ENCODE data around the gene NAT9.
A peak's percentile ranks its signal among the peaks of the same experiment; 100 is the strongest.

Gene NAT9

DNA sequence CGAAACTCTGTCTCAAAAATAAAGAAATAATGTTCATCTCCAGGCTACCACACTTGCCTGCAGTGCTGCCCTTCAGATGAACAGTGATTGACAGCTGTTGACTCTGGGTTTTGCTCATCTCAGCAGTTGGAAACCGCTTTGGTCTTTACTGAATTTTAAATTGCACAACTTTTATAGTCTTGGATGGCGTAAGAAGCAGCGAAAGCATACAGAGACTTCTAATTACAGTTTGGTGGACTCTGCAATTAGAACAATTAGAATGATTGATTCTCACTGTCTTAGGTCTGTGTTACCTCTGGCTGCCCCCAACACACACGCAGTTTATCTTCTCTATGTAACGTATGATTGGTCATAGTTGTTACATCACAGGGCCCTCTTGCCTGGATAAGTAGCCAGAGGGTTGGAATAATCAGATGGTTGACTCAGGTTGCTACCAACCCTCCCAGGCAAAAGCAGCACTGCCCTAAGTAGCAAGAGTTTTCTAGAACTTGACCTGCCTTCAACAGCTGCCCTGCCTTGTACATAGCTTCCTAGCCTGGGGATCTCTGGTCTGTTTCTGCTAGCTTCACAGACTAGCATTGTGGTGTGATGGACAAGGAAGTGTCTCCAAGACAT, 1.9 kb upstream of the NAT9 start:
- Histone ChIP-seq H2BK12ac (ENCODE audit: low read length) (no peak overlapping the region), H3K4ac (ENCODE audit: low read depth, low read length) (no peak overlapping the region), H3K79me2 (ENCODE audit: control insufficient read depth, insufficient read depth, low read length, poor library complexity) (peaks cover 7% of the 10 kb centered on the region), H3K23ac (ENCODE audit: low read length) (no peak overlapping the region), H3K9ac (ENCODE audit: low read length) (no peak overlapping the region), H3K14ac (ENCODE audit: low read length) (no peak overlapping the region), H3K9me3 (ENCODE audit: insufficient read depth, low read depth, low read length) (no peaks in the 10 kb centered on the region), H4K12ac (ENCODE audit: low read depth, low read length) (no peak overlapping the region), H3K27me3 (ENCODE audit: insufficient read depth, low read length) (no peaks in the 10 kb centered on the region), H2BK5ac (ENCODE audit: low read depth, low read length, poor library complexity) (no peak overlapping the region), H3K36me3 (ENCODE audit: control insufficient read depth in 1 of 2, insufficient read depth in 2 of 2, low read length in 2 of 2) (peaks cover 12 to 15% of the 10 kb centered on the region in 2 experiments), H3K4me2 (ENCODE audit: low read length) (no peak overlapping the region), H2AFZ (ENCODE audit: insufficient read depth, low read length, poor library complexity) (no peak overlapping the region), H2AK5ac (ENCODE audit: low read length) (no peak overlapping the region), H4K8ac (ENCODE audit: low read depth, low read length) (no peak overlapping the region), H3K4me3 (ENCODE audit: low read depth, low read length) (no peak overlapping the region), H4K91ac (ENCODE audit: low read depth, low read length) (no peak overlapping the region), H2BK120ac (ENCODE audit: insufficient read depth, low read length, poor library complexity) (no peak overlapping the region), H3K18ac (ENCODE audit: low read length) (no peak overlapping the region), H3K4me1 (ENCODE audit: control insufficient read depth in 1 of 2, insufficient read depth in 2 of 2, low read length in 2 of 2) (peaks cover 19 to 21% of the 10 kb centered on the region in 2 experiments), H3K79me1 (ENCODE audit: low read length) (peaks cover 8% of the 10 kb centered on the region), H3K27ac (ENCODE audit: low read depth, low read length) (no peak overlapping the region)
- no CpG with 5 or more reads among the region's 6 CpGs for WGBS (ENCODE audit: extremely low coverage, insufficient coverage, insufficient read length)
- peak; percentile 77 to 87 for DNase-seq

GRCh38 chr17:74776990-74777389, 845 bp upstream of the NAT9 start:
- no peak overlapping the region for H3K18ac ChIP-seq (ENCODE audit: low read length)
- H3K14ac ChIP-seq (ENCODE audit: low read length): no peak overlapping the region
- H3K23ac ChIP-seq (ENCODE audit: low read length): no peak overlapping the region
- H4K91ac ChIP-seq (ENCODE audit: low read depth, low read length): no peak overlapping the region
- peak overlapping the region; percentile 77 for H3K4me3 ChIP-seq (ENCODE audit: low read depth, low read length)
- peak overlapping the region; percentile 73 for H3K4ac ChIP-seq (ENCODE audit: low read depth, low read length)
- peaks cover 8% of the 10 kb centered on the region for H3K79me1 ChIP-seq (ENCODE audit: low read length)
- no peaks in the 10 kb centered on the region for H3K9me3 ChIP-seq (ENCODE audit: insufficient read depth, low read depth, low read length)
- peak overlapping the region; percentile 31 for H4K8ac ChIP-seq (ENCODE audit: low read depth, low read length)
- H2BK5ac ChIP-seq (ENCODE audit: low read depth, low read length, poor library complexity): no peak overlapping the region
- H4K12ac ChIP-seq (ENCODE audit: low read depth, low read length): no peak overlapping the region
- peak overlapping the region; percentile 75 for H3K4me2 ChIP-seq (ENCODE audit: low read length)
- H3K9ac ChIP-seq (ENCODE audit: low read length): peak overlapping the region; percentile 68
- DNase-seq: no peak
- no peak overlapping the region for H2AFZ ChIP-seq (ENCODE audit: insufficient read depth, low read length, poor library complexity)
- no CpG with 5 or more reads among the region's 10 CpGs for WGBS (ENCODE audit: extremely low coverage, insufficient coverage, insufficient read length)
- no peak overlapping the region for H2BK120ac ChIP-seq (ENCODE audit: insufficient read depth, low read length, poor library complexity)
- no peaks in the 10 kb centered on the region for H3K27me3 ChIP-seq (ENCODE audit: insufficient read depth, low read length)
- H3K27ac ChIP-seq (ENCODE audit: low read depth, low read length): no peak overlapping the region
- H3K4me1 ChIP-seq (ENCODE audit: control insufficient read depth in 1 of 2, insufficient read depth in 2 of 2, low read length in 2 of 2): peaks cover 19 to 21% of the 10 kb centered on the region in 2 experiments
- peaks cover 22 to 25% of the 10 kb centered on the region in 2 experiments for H3K36me3 ChIP-seq (ENCODE audit: control insufficient read depth in 1 of 2, insufficient read depth in 2 of 2, low read length in 2 of 2)
- no peak overlapping the region for H2BK12ac ChIP-seq (ENCODE audit: low read length)
- H2AK5ac ChIP-seq (ENCODE audit: low read length): no peak overlapping the region
- peaks cover 7% of the 10 kb centered on the region for H3K79me2 ChIP-seq (ENCODE audit: control insufficient read depth, insufficient read depth, low read length, poor library complexity)

DNA sequence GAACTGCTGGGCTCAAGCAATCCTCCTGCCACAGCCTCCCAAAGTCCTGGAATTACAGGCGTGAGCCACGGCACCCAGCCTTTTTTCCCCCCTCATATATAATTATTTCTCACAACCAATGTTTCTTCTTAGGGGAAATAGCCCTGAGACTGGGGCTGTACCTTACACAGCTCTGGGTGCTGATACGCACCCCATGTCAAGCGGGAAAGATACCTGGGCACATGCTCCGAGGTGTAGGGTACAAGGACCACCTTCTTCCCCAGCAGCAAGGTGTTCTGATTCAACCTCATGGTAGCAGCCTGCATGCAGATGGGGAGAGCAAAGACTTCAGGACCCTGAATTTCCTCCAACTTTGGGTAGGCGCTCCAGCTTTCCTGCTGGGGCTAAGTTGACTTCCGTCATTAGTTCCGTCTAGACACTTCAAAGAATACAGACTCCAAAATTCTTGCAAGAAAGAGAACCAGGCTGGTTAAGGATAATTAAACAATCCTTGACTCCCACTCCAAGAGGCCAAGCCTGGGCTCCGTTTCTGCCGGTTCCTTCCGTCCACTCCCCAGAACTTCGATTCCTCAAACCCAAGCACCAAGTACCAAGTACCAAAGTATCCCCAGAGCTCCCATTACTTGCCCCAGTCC, 619 bp downstream of the NAT9 start:
- H3K4me1 ChIP-seq (ENCODE audit: control insufficient read depth in 1 of 2, insufficient read depth in 2 of 2, low read length in 2 of 2): peaks cover 19 to 21% of the 10 kb centered on the region in 2 experiments
- peaks cover 7% of the 10 kb centered on the region for H3K79me2 ChIP-seq (ENCODE audit: control insufficient read depth, insufficient read depth, low read length, poor library complexity)
- H3K4ac ChIP-seq (ENCODE audit: low read depth, low read length): peak overlapping the region; percentile 83
- peaks cover 8% of the 10 kb centered on the region for H3K79me1 ChIP-seq (ENCODE audit: low read length)
- peaks cover 33 to 36% of the 10 kb centered on the region in 2 experiments for H3K36me3 ChIP-seq (ENCODE audit: control insufficient read depth in 1 of 2, insufficient read depth in 2 of 2, low read length in 2 of 2)
- DNase-seq: no peak
- no peak overlapping the region for H2BK12ac ChIP-seq (ENCODE audit: low read length)
- H3K18ac ChIP-seq (ENCODE audit: low read length): peak overlapping the region; percentile 83
- peak overlapping the region; percentile 91 for H2AFZ ChIP-seq (ENCODE audit: insufficient read depth, low read length, poor library complexity)
- peak overlapping the region; percentile 86 for H4K8ac ChIP-seq (ENCODE audit: low read depth, low read length)
- H3K14ac ChIP-seq (ENCODE audit: low read length): peak overlapping the region; percentile 91
- no peak overlapping the region for H2AK5ac ChIP-seq (ENCODE audit: low read length)
- WGBS (ENCODE audit: extremely low coverage, insufficient coverage, insufficient read length): no CpG with 5 or more reads among the region's 12 CpGs
- peak overlapping the region; percentile 92 for H4K12ac ChIP-seq (ENCODE audit: low read depth, low read length)
- peak overlapping the region; percentile 79 for H3K4me2 ChIP-seq (ENCODE audit: low read length)
- H3K4me3 ChIP-seq (ENCODE audit: low read depth, low read length): peak overlapping the region; percentile 77
- H3K27ac ChIP-seq (ENCODE audit: low read depth, low read length): peak overlapping the region; percentile 69
- no peak overlapping the region for H3K23ac ChIP-seq (ENCODE audit: low read length)
- H2BK120ac ChIP-seq (ENCODE audit: insufficient read depth, low read length, poor library complexity): peak overlapping the region; percentile 74
- H4K91ac ChIP-seq (ENCODE audit: low read depth, low read length): peak overlapping the region; percentile 59
- no peaks in the 10 kb centered on the region for H3K27me3 ChIP-seq (ENCODE audit: insufficient read depth, low read length)
- H2BK5ac ChIP-seq (ENCODE audit: low read depth, low read length, poor library complexity): peak overlapping the region; percentile 85
- H3K9me3 ChIP-seq (ENCODE audit: insufficient read depth, low read depth, low read length): no peaks in the 10 kb centered on the region
- peak overlapping the region; percentile 81 for H3K9ac ChIP-seq (ENCODE audit: low read length)

DNA sequence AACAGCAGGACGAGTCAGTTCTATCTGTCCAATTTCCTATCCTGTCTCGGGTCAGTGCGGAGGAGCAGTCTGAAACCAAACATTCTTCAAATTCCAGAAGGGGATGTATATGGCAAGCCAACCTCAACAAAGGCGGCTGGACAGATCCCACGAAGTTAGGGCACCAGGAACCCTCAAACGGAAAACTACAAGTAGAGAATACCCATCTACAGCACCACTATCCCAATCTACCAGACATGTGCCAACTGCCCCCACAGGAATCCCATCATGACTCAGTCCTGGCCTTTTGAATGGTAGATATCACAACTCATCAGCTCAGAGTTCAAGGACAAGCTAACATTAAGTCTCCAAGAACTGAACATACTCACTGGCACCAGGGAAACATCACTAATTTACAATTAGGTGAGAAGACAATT, 2.3 kb downstream of the NAT9 start:
- Histone ChIP-seq H3K4ac (ENCODE audit: low read depth, low read length) (no peak overlapping the region), H4K8ac (ENCODE audit: low read depth, low read length) (no peak overlapping the region), H3K9me3 (ENCODE audit: insufficient read depth, low read depth, low read length) (no peaks in the 10 kb centered on the region), H3K14ac (ENCODE audit: low read length) (no peak overlapping the region), H2BK5ac (ENCODE audit: low read depth, low read length, poor library complexity) (no peak overlapping the region), H3K18ac (ENCODE audit: low read length) (no peak overlapping the region), H3K23ac (ENCODE audit: low read length) (no peak overlapping the region), H3K27ac (ENCODE audit: low read depth, low read length) (peak overlapping the region; percentile 31), H3K36me3 (ENCODE audit: control insufficient read depth in 1 of 2, insufficient read depth in 2 of 2, low read length in 2 of 2) (peaks cover 38 to 39% of the 10 kb centered on the region in 2 experiments), H2BK12ac (ENCODE audit: low read length) (no peak overlapping the region), H3K4me1 (ENCODE audit: control insufficient read depth in 1 of 2, insufficient read depth in 2 of 2, low read length in 2 of 2) (peaks cover 21% of the 10 kb centered on the region in 2 experiments), H3K4me3 (ENCODE audit: low read depth, low read length) (no peak overlapping the region), H3K27me3 (ENCODE audit: insufficient read depth, low read length) (no peaks in the 10 kb centered on the region), H2BK120ac (ENCODE audit: insufficient read depth, low read length, poor library complexity) (no peak overlapping the region), H2AK5ac (ENCODE audit: low read length) (no peak overlapping the region), H4K12ac (ENCODE audit: low read depth, low read length) (no peak overlapping the region), H3K79me2 (ENCODE audit: control insufficient read depth, insufficient read depth, low read length, poor library complexity) (peaks cover 7% of the 10 kb centered on the region), H4K91ac (ENCODE audit: low read depth, low read length) (no peak overlapping the region), H2AFZ (ENCODE audit: insufficient read depth, low read length, poor library complexity) (no peak overlapping the region), H3K9ac (ENCODE audit: low read length) (no peak overlapping the region), H3K79me1 (ENCODE audit: low read length) (peaks cover 8% of the 10 kb centered on the region), H3K4me2 (ENCODE audit: low read length) (peak overlapping the region; percentile 41)
- WGBS (ENCODE audit: extremely low coverage, insufficient coverage, insufficient read length): no CpG with 5 or more reads among the region's 6 CpGs
- no peak for DNase-seq

Measured in trophoblast cell (in vitro differentiated cells and primary cell).